Hepatocyte (in vitro differentiated cells): ENCODE data around the gene PDIA2. TPM values are rescaled to one million over a fixed set of nuclear protein-coding genes. Genes with fewer than 3 reads are reported as not detected.

Experiments used
- DNase-seq: peaks from one replicate; pipeline ENCODE4 v3.0.0-alpha.2; 2016; ENCODE audit warnings: low spot score
- H2AFZ ChIP-seq: fragments of 200-600 bp; sonication (generic); 2 replicates; pipeline ENCODE4 v1.6.0; 2016; ENCODE audit warnings: antibody characterized with exemption, mild to moderate bottlenecking
- H3K27ac ChIP-seq: fragments of 200-600 bp; sonication (generic); 2 replicates; pipeline ENCODE4 v1.5.1; 2016; ENCODE audit warnings: mild to moderate bottlenecking
- H3K27me3 ChIP-seq: fragments of 200-600 bp; sonication (generic); 2 replicates; pipeline ENCODE4 v1.6.1; 2016
- H3K36me3 ChIP-seq: fragments of 200-600 bp; sonication (generic); replicated peaks from 2 replicates; pipeline ENCODE4 v1.5.1; 2016; ENCODE audit warnings: low read depth; ENCODE audit not compliant: insufficient read depth
- H3K4me1 ChIP-seq: fragments of 200-600 bp; sonication (generic); 2 replicates; pipeline ENCODE4 v1.5.1; 2016; ENCODE audit warnings: mild to moderate bottlenecking, moderate library complexity; ENCODE audit not compliant: insufficient read depth
- H3K4me2 ChIP-seq: fragments of 200-600 bp; sonication (generic); 2 replicates; pipeline ENCODE4 v1.6.0; 2016
- H3K4me3 ChIP-seq: fragments of 200-600 bp; sonication (generic); 2 replicates; pipeline ENCODE4 v1.5.1; 2016; ENCODE audit warnings: mild to moderate bottlenecking
- H3K79me2 ChIP-seq: fragments of 200-600 bp; sonication (generic); 2 replicates; pipeline ENCODE4 v1.6.0; 2017; ENCODE audit warnings: mild to moderate bottlenecking
- H3K9me2 ChIP-seq: fragments of 200-600 bp; sonication (generic); replicated peaks from 2 replicates; pipeline ENCODE4 v1.6.0; 2017; ENCODE audit warnings: mild to moderate bottlenecking; ENCODE audit not compliant: insufficient read depth
- H3K9me3 ChIP-seq: fragments of 200-600 bp; sonication (generic); 2 replicates; pipeline ENCODE4 v1.5.1; 2016; ENCODE audit warnings: low read depth, mild to moderate bottlenecking
- H4K20me1 ChIP-seq: fragments of 200-600 bp; sonication (generic); 2 replicates; pipeline ENCODE4 v1.6.0; 2016; ENCODE audit warnings: mild to moderate bottlenecking; ENCODE audit not compliant: insufficient read depth, poor library complexity, severe bottlenecking
- EZH2 ChIP-seq: fragments of 200-600 bp; sonication (generic); IDR thresholded peaks from 2 replicates; pipeline ENCODE4 v1.6.1; 2016; ENCODE audit warnings: antibody characterized with exemption, mild to moderate bottlenecking, borderline replicate concordance
- EZH2phosphoT487 ChIP-seq: fragments of 200-600 bp; sonication (generic); IDR thresholded peaks from one replicate; pipeline ENCODE4 v1.6.1; 2018; ENCODE audit warnings: antibody characterized with exemption, mild to moderate bottlenecking, low read depth, moderate library complexity; ENCODE audit not compliant: unreplicated experiment, severe bottlenecking
- WGBS: methylation state at CpG from one replicate; pipeline ENCODE4 v1.1.6; 2016; ENCODE audit warnings: low lambda C conversion rate; ENCODE audit errors: missing lambda C conversion rate; 5-methylcytosine and 5-hydroxymethylcytosine counted together
- polyA plus RNA-seq: library from polyadenylated mRNA; unstranded; fragments of >200 nt; fragmentation: Nextera tagmentation; extraction: Ambion mirVana; gene quantifications from 2 replicates; pipeline ENCODE4 v1.2.1, GENCODE V29; 2016
- total RNA-seq: library from RNA; depleted of rRNA; stranded (reverse); fragments of >200 nt; gene quantifications from 2 replicates; pipeline ENCODE4 v1.2.3, GENCODE V29; 2014
- TF ChIP-seq, protein P1 (sequence below): fragments of 200-600 bp; sonication (generic); IDR thresholded peaks from 2 replicates; pipeline ENCODE4 v1.5.1; 2016; ENCODE audit warnings: antibody characterized with exemption, mild to moderate bottlenecking; ENCODE audit not compliant: poor library complexity

PDIA2 gene
- total and polyA plus RNA-seq, 2 experiments from 2014 or later: 0.47 TPM; not detected in 1

GRCh38 chr16:290015-290680, 7.2 kb downstream of the PDIA2 start:
- no peaks in the 10 kb centered on the region for H3K9me3 ChIP-seq
- no peaks in the 10 kb centered on the region for H3K9me2 ChIP-seq
- H3K4me2 ChIP-seq: no peak overlapping the region
- TF ChIP-seq, protein P1, sequence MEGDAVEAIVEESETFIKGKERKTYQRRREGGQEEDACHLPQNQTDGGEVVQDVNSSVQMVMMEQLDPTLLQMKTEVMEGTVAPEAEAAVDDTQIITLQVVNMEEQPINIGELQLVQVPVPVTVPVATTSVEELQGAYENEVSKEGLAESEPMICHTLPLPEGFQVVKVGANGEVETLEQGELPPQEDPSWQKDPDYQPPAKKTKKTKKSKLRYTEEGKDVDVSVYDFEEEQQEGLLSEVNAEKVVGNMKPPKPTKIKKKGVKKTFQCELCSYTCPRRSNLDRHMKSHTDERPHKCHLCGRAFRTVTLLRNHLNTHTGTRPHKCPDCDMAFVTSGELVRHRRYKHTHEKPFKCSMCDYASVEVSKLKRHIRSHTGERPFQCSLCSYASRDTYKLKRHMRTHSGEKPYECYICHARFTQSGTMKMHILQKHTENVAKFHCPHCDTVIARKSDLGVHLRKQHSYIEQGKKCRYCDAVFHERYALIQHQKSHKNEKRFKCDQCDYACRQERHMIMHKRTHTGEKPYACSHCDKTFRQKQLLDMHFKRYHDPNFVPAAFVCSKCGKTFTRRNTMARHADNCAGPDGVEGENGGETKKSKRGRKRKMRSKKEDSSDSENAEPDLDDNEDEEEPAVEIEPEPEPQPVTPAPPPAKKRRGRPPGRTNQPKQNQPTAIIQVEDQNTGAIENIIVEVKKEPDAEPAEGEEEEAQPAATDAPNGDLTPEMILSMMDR: no peak
- TF ChIP-seq EZH2phosphoT487 (no peak), EZH2 (no peak)
- no peak overlapping the region for H3K4me3 ChIP-seq
- H3K27me3 ChIP-seq: no peaks in the 10 kb centered on the region
- H3K4me1 ChIP-seq: no peaks in the 10 kb centered on the region
- H3K79me2 ChIP-seq: no peaks in the 10 kb centered on the region
- no peak overlapping the region for H3K27ac ChIP-seq
- no peaks in the 10 kb centered on the region for H3K36me3 ChIP-seq
- WGBS: 93% methylated on average over 22 of the region's 25 CpGs
- no peak for DNase-seq
- no peaks in the 10 kb centered on the region for H4K20me1 ChIP-seq
- no peak overlapping the region for H2AFZ ChIP-seq

GRCh38 chr16:290681-291405, 7.9 kb downstream of the PDIA2 start:
- H3K36me3 ChIP-seq: no peaks in the 10 kb centered on the region
- H3K4me3 ChIP-seq: no peak overlapping the region
- H4K20me1 ChIP-seq: no peaks in the 10 kb centered on the region
- no peak overlapping the region for H3K27ac ChIP-seq
- no peaks in the 10 kb centered on the region for H3K27me3 ChIP-seq
- no peaks in the 10 kb centered on the region for H3K9me3 ChIP-seq
- no peaks in the 10 kb centered on the region for H3K9me2 ChIP-seq
- H3K79me2 ChIP-seq: no peaks in the 10 kb centered on the region
- no peak overlapping the region for H3K4me2 ChIP-seq
- DNase-seq: no peak
- 96% methylated on average over 44 of the region's 50 CpGs for WGBS
- no peak overlapping the region for H2AFZ ChIP-seq
- TF ChIP-seq, protein P1: no peak
- TF ChIP-seq EZH2phosphoT487: no peak
- no peak for TF ChIP-seq EZH2
- no peaks in the 10 kb centered on the region for H3K4me1 ChIP-seq

- 97% methylated on average over 17 of the region's 17 CpGs for WGBS
Observed at GRCh38 chr16:291539-291938, 8.6 kb downstream of the PDIA2 start.

More at GRCh38 chr16:291539-291938, 8.6 kb downstream of the PDIA2 start:
- no peaks in the 10 kb centered on the region for H3K9me3 ChIP-seq
- TF ChIP-seq EZH2: no peak
- TF ChIP-seq EZH2phosphoT487: no peak
- TF ChIP-seq, protein P1: no peak
- H3K4me1 ChIP-seq: no peaks in the 10 kb centered on the region
- no peak overlapping the region for H3K4me2 ChIP-seq
- H3K9me2 ChIP-seq: no peaks in the 10 kb centered on the region
- no peaks in the 10 kb centered on the region for H4K20me1 ChIP-seq
- no peak overlapping the region for H3K27ac ChIP-seq
- no peaks in the 10 kb centered on the region for H3K79me2 ChIP-seq
- no peak overlapping the region for H3K4me3 ChIP-seq
- H3K27me3 ChIP-seq: no peaks in the 10 kb centered on the region
- DNase-seq: no peak
- H3K36me3 ChIP-seq: no peaks in the 10 kb centered on the region
- H2AFZ ChIP-seq: no peak overlapping the region
